ENCODE measurements around the gene DHRS3. TPM values are rescaled to one million over a fixed set of nuclear protein-coding genes. Genes with fewer than 3 reads are reported as not detected.
A peak's percentile ranks its signal among the peaks of the same experiment; 100 is the strongest.

Gene DHRS3
- total and polyA plus RNA-seq, 2 of the 13 experiments (the other 11 are each of a cell fraction or from before 2014, with no cell fraction given) = 48.5 to 90.5 TPM

DNA sequence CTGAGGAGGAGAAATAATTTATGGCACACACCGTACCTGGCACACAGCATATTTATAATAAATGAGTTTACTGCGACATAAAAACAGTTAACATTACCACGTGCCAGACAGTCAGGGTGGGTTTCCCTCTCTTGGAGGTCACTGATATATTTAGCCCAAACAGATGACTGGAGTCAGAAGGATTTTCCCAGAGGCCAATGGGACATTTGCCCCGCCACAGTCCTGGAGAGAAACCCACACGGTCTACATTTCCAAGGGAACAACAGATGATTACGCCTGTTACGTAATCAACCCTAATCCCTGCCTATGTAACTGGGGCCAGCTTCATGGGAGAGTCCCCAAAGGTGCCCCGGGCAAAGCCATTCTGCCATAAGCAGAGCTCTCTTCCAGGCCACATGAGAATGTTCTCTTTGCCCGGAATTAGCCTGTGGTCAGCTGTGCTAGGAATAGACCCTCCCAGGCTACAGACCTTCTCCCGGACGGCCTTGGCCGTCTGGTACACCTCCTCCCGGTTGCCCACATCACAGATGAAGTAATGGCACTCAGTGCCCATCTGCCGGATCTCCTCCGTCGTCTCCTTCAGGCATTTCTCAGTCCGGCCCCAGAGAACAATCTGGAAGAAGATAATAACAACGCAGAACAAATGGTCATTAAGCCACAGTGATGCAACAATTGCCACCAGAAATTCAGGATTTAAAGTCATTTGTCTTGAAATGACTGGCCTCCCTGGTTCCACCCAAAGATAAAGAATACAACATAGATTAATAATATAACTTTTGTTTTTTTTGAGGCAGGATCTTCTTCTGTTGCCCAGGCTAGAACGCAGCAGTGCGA lies 37.7 kb downstream of the DHRS3 start:
- CTCF ChIA-PET (ENCODE audit: low intra/inter-chr PET ratio, low total read pairs) = no interaction called here
- no peak for FAIRE-seq
- Histone ChIP-seq H3K27me3 (ENCODE audit: control insufficient read depth in 1 of 2, insufficient read depth in 2 of 2, low read length in 2 of 2) (no peaks in the 10 kb centered on the region), H3K27ac (ENCODE audit: extremely low read length, insufficient read depth, low read length) (no peak overlapping the region), H2AFZ (ENCODE audit: low read length) (no peak overlapping the region), H3K79me2 (ENCODE audit: insufficient read depth, low read length) (peaks cover 17% of the 10 kb centered on the region), H3K36me3 (replicated peaks in 1 of 2; ENCODE audit: control insufficient read depth in 1 of 2, insufficient read depth in 2 of 2, low read length in 2 of 2) (peaks cover 43 to 75% of the 10 kb centered on the region in 2 experiments), H3K9ac (ENCODE audit: insufficient read depth, low read depth, low read length) (no peak overlapping the region), H3K4me3 (replicated peaks in 1 of 3; ENCODE audit: insufficient read depth in 1 of 3, low read depth in 2 of 3, low read length in 3 of 3) (no peak overlapping the region), H3K4me1 (ENCODE audit: insufficient read depth, low read length) (no peaks in the 10 kb centered on the region), H4K20me1 (ENCODE audit: insufficient read depth, low read length) (peaks cover 35% of the 10 kb centered on the region), H3K9me3 (ENCODE audit: low read length) (no peaks in the 10 kb centered on the region), H3K4me2 (ENCODE audit: low read depth, low read length) (no peak overlapping the region)
- POLR2A ChIA-PET = no interaction called here
- BruUV-seq (replicated peaks) = no TSS peak
- WGBS (ENCODE audit: low lambda C conversion rate) = 96% methylated on average over 20 of the region's 20 CpGs
- intact Hi-C loops (cut with micrococcal nuclease; ENCODE audit: unreplicated experiment) = no loop called here
- ATAC-seq = no peak
- in situ Hi-C loops (cut with HindIII; ENCODE audit: extremely low pct_ligation_motif_present, low pct_unique_long_range_greater_than_20kb) = no loop called here
- TF ChIP-seq ZNF552 (CRISPR knock-in tag; IDR thresholded peaks at IDR 0.05; ENCODE audit: borderline replicate concordance) = no peak
- no peak for TF ChIP-seq ZNF557 (CRISPR knock-in tag; IDR thresholded peaks at IDR 0.05)
- TF ChIP-seq ZFYVE20 (CRISPR knock-in tag; IDR thresholded peaks at IDR 0.05; ENCODE audit: borderline replicate concordance, low read depth) = no peak
- TF ChIP-seq CEBPB (IDR thresholded peaks at IDR 0.05; ENCODE audit: borderline replicate concordance, low read depth, low read length) = peak; percentile 79
- DNase-seq (ENCODE audit: low spot score) = no peak

- ChIA-PET CTCF (ENCODE audit: low intra/inter-chr PET ratio, low total read pairs) (no interaction called here), POLR2A (no interaction called here)
- 80% methylated on average over 2 of the region's 19 CpGs for WGBS (ENCODE audit: low lambda C conversion rate)
- no TSS peak for BruUV-seq (replicated peaks)
- Histone ChIP-seq H2AFZ (ENCODE audit: low read length) (no peak overlapping the region), H3K4me3 (replicated peaks in 1 of 3; ENCODE audit: insufficient read depth in 1 of 3, low read depth in 2 of 3, low read length in 3 of 3) (no peak overlapping the region), H3K9me3 (ENCODE audit: low read length) (no peaks in the 10 kb centered on the region), H4K20me1 (ENCODE audit: insufficient read depth, low read length) (peaks cover 26% of the 10 kb centered on the region), H3K4me2 (ENCODE audit: low read depth, low read length) (no peak overlapping the region), H3K79me2 (ENCODE audit: insufficient read depth, low read length) (peaks cover 8% of the 10 kb centered on the region), H3K27me3 (ENCODE audit: control insufficient read depth in 1 of 2, insufficient read depth in 2 of 2, low read length in 2 of 2) (no peaks in the 10 kb centered on the region), H3K4me1 (ENCODE audit: insufficient read depth, low read length) (no peaks in the 10 kb centered on the region), H3K27ac (ENCODE audit: extremely low read length, insufficient read depth, low read length) (no peak overlapping the region), H3K9ac (ENCODE audit: insufficient read depth, low read depth, low read length) (no peak overlapping the region), H3K36me3 (replicated peaks in 1 of 2; ENCODE audit: control insufficient read depth in 1 of 2, insufficient read depth in 2 of 2, low read length in 2 of 2) (peaks cover 38 to 73% of the 10 kb centered on the region in 2 experiments)
- intact Hi-C loops (cut with micrococcal nuclease; ENCODE audit: unreplicated experiment) (no loop called here), in situ Hi-C loops (cut with HindIII; ENCODE audit: extremely low pct_ligation_motif_present, low pct_unique_long_range_greater_than_20kb) (no loop called here)
- TF ChIP-seq NFE2L1 (CRISPR knock-in tag; IDR thresholded peaks at IDR 0.05; ENCODE audit: borderline replicate concordance) (no peak), RBM22 (optimal IDR thresholded peaks at IDR 0.05; ENCODE audit: low read length) (peak; percentile 93), HMG20A (CRISPR knock-in tag; IDR thresholded peaks at IDR 0.05; ENCODE audit: borderline replicate concordance) (no peak), SP5 (CRISPR knock-in tag; IDR thresholded peaks at IDR 0.05; ENCODE audit: borderline replicate concordance, low read depth) (no peak), ZNF136 (CRISPR knock-in tag; IDR thresholded peaks at IDR 0.05; ENCODE audit: low read depth) (no peak), ARNT (IDR thresholded peaks at IDR 0.05) (no peak), AGO2 (optimal IDR thresholded peaks at IDR 0.05; ENCODE audit: low read depth, low read length) (peak; percentile 77), POLR2AphosphoS5 (IDR thresholded peaks at IDR 0.05; ENCODE audit: low read depth, low read length) (0 out of 2 replicates have a peak, but pooled peaks have one; percentile 22)
- TF ChIP-seq, protein P1, sequence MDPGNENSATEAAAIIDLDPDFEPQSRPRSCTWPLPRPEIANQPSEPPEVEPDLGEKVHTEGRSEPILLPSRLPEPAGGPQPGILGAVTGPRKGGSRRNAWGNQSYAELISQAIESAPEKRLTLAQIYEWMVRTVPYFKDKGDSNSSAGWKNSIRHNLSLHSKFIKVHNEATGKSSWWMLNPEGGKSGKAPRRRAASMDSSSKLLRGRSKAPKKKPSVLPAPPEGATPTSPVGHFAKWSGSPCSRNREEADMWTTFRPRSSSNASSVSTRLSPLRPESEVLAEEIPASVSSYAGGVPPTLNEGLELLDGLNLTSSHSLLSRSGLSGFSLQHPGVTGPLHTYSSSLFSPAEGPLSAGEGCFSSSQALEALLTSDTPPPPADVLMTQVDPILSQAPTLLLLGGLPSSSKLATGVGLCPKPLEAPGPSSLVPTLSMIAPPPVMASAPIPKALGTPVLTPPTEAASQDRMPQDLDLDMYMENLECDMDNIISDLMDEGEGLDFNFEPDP (CRISPR knock-in tag; conservative IDR thresholded peaks at IDR 0.05) = no peak
- no peak for FAIRE-seq
- DNase-seq (ENCODE audit: low spot score) = no peak
- no peak for ATAC-seq
Measured at GRCh38 chr1:12578860-12579422, 39.1 kb downstream of the DHRS3 start.
